ENCODE measurements around the gene ZNF654.

ZNF654 gene

DNA sequence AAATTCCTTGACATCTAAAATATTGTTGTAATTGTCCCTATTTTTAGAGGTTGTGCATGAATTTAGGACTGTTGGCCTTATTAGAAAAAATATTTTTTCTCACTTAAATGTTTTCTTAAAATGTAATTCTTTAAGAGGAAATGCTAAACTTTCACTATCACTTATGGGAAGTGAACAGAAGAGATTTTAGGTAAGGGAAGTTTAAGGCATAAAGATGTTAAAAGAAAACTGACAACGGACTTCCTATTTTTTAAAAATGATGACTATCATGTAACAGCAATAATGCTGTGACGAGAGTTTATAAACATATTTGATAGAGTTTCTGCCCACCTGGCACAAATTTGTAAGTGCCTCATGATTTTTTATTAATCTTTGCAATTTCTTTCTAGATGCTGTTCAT lies 93.8 kb downstream of the ZNF654 start:
- TF ChIP-seq, protein P1, sequence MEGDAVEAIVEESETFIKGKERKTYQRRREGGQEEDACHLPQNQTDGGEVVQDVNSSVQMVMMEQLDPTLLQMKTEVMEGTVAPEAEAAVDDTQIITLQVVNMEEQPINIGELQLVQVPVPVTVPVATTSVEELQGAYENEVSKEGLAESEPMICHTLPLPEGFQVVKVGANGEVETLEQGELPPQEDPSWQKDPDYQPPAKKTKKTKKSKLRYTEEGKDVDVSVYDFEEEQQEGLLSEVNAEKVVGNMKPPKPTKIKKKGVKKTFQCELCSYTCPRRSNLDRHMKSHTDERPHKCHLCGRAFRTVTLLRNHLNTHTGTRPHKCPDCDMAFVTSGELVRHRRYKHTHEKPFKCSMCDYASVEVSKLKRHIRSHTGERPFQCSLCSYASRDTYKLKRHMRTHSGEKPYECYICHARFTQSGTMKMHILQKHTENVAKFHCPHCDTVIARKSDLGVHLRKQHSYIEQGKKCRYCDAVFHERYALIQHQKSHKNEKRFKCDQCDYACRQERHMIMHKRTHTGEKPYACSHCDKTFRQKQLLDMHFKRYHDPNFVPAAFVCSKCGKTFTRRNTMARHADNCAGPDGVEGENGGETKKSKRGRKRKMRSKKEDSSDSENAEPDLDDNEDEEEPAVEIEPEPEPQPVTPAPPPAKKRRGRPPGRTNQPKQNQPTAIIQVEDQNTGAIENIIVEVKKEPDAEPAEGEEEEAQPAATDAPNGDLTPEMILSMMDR (IDR thresholded peaks at IDR 0.05) = no peak

DNA sequence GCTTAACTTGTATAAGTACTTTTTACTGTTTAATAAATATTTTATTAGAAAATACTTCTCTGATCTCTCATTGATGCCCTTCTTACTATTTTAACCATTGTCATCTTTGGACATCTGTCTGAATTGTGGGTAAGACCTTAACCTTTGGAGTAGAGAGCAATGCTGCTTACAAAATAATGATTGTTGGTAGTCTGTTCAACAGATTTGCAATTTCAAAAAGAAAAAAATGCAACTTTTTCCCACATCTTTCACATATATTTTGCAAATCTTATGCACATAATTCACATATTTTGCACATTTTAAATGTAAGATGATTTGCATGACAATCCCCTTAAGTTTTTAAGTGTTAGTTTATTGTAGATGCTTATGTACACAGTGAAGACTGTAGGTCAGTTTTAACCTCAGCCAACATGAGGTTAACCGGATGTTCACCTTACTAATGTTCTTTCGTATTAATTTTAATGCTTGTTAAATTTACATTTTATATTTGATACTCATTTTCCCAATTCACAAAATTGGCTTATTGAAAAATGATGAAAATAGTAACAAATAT lies 107.4 kb downstream of the ZNF654 start:
- TF ChIP-seq, protein P1 (IDR thresholded peaks at IDR 0.05) = no peak

DNA sequence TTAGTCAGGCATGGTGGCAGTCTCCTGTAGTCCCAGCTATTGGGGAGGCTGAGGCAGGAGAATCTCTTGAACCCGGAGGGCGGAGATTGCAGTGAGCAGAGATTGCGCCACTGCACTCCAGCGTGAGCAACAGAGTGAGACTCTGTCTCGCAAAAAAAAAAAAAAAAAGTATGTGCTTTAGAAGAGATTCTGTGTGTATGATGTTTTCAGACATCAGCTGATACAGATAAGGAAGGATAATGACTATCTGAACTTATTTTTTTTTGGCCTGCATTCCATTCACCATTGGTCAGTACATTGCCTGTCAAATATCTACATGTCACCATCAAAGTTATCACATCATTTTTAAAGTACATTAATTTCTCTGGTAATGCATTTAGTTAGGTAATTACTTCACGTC lies 108.1 kb downstream of the ZNF654 start:
- TF ChIP-seq, protein P1 (IDR thresholded peaks at IDR 0.05) = no peak

DNA sequence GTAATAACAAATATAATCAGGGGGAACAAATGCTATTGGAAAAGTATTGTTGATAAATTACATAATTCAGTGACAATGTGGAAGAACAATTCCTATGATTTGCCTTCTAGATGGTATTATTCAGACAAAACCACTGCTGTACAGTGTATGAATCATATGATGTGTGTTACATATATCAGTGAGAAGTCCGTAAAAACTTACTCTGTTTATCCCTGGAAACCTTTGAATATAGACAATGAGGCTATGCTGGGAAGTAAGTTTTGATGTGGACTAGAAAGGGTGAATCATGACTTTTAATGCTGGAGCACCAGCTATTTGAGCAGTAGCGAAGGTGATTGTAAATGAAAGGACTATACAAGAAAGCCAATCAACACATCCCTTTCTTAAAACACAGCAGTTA lies 108.6 kb downstream of the ZNF654 start:
- TF ChIP-seq, protein P1 (IDR thresholded peaks at IDR 0.05) = no peak

DNA sequence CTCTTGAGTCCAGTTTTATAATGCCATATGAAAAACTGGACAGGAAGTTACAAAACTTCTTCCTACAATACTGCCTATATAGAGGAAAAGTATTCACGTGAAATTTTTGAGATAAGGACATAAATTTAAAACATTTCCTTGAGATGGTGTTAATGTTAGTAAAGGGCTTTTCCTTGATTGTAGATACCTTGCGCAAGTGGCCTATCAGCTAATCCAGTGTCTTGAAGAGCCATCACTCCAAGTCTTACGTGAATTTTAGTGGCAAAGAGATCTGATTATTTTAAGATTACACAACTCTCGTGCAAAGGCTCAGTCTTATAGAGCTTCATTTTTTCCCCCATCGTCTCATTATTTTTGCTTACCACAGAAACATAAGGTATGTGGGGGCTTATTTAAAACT lies 109.1 kb downstream of the ZNF654 start:
- TF ChIP-seq, protein P1 (IDR thresholded peaks at IDR 0.05) = no peak

DNA sequence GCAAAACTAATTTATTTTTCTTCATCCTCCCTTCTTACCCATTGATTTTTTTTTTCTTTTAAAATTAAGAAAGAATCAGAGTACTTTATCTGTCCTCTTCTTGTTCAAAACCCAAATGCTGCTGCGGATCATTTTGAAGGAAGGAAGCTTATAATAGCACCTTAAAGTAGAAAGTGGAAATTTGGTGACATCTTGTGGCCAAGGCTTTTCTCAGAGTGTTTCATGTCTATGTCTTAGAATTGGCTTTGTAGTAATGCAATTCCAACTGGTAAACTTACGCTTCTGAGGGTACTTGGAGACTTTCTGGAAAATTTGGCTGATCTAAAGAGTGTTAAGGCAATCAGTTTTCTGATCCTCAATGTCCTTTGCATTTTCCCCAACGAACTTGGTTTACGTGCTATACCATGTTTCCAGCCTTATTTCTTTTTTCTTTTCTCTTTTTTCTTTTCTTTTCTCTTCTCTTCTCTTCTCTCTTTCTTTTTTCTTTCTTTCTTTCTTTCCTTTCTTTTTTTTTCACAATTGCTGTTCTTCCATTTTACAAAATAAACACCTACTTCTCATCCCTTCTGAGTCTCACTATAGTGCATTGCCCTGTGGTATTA lies 121.4 kb downstream of the ZNF654 start:
- TF ChIP-seq, protein P1 (IDR thresholded peaks at IDR 0.05) = peak; percentile 71

DNA sequence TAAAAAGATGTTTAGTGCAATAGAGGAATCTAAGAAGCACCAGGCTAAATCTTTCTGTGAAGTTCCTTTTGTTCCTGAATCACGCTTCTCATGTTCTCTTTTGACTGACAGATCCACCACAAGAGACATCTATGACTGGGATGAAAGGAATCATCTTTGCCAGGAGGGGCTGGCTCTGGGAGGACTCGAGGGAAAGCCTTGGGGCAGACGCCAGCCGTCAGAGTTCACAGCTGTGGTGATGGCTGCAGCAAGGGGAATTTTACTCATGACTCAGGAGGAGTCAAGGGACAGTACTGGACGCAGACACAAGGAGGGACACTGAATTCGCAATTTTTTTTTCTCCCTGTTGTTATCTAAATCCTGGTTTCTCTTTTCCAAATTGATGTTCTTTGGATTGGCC lies 129.4 kb downstream of the ZNF654 start:
- TF ChIP-seq, protein P1 (IDR thresholded peaks at IDR 0.05) = no peak

Data from LNCAP (cell line).